ENCODE measurements around the gene SHANK1.
"Not testable (repeated sequence)": the region's sequence is repeated elsewhere in the genome, so short reads cannot be mapped to it uniquely, and the experiment has no call there.

SHANK1 gene

DNA sequence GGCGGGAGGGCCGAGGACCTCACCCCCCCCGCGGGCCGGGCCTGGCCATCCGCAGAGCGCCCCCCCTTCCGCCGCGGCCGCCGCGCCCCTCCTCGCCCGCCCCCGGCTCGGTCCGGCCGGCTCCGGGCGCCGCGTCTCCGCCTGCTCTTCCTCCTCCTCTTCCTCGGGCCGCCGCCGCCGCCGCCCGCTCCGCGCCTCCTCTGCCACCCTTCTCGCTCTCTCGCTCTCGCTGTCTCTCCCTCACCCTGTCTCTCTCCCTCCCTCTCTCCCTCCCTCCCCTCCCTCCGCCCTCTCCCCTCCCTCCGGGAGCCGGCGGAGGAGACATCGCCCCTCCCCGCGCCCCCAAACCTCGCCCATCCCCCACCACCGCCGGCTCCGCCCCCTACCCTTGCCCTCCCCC is at the start of gene SHANK1:
Gene SHANK1 (minus strand): TSS at position 237 of the 400 bp plus-strand sequence. CDS start 2,883 bp downstream, outside the sequence.
- DNase-seq: no peak

DNA sequence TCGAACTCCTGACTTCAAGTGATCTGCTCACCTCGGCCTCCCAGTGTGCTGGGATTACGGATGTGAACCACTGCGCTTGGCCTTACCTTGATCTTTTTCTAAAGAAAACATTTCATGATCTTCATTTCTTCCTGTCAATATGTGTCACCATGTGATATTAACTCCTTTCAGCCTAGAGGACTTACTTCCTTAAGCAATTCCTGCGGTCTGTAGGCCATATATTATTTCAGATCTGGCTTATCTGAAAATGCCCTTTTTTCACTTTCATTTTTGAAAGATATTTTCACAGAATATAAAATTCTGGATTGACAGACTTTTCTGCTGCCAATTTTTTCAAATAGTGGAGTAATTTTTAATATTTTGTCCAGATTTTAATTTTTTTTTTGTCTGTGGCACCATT is 48.7 kb upstream of the SHANK1 start:
- DNase-seq: no peak

DNA sequence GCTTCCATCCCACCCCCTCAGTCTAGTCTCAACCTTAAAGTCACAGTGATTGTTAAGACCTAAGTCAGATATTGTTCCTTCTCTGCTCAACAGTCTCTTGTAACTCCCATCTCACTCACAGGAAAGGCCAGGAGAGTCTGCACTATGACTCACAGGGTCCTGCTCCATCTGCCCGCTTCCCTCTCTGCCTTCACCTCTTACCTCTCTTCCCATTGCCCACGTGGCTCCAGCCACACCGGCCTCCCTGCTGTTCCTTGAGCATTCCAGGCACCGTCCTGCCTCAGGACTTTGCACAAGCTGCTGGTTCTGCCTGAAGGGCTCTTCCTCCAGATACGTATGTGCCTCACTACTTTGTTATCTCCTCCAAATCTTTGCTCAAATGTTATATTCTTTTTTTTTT is 47.7 kb upstream of the SHANK1 start:
- DNase-seq: not testable (repeated sequence)

DNA sequence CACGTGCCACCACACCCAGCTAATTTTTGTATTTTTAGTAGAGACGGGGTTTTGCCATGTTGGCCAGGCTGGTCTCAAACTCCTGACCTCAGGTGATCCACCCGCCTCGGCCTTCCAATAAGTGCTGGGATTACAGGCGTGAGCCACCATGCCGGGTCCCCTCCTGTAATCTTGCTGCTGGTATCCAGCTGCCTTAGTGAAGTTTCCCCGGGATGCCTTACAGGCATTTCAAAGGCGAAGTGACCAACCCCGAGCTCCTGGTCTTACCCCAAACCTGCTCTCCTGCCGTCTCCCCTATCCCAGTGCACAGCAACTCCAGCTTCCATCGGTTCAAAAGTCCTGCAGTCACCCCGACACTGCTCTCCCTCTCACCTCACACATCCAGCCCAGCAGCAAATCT is 47.1 kb upstream of the SHANK1 start:
- not testable (repeated sequence) for DNase-seq

DNA sequence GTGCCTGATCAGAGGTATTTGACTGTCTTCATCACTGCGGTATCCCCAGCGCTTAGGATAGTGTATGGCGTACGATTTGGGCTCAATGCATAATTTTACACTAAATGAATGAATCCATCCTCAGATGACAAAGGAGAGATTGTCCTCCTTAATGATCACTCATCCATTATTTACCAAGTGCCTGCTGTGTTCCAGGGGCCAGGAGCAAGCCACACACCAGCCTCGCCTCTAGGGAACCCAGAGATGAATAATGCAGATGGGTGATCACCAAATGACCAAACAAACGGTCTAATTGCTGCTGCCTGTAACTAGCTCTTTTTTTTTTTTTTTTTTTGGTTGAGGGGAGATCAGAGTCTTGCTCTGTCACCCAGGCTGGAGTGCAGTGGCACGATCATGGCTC is 44.8 kb upstream of the SHANK1 start:
- DNase-seq: no peak

DNA sequence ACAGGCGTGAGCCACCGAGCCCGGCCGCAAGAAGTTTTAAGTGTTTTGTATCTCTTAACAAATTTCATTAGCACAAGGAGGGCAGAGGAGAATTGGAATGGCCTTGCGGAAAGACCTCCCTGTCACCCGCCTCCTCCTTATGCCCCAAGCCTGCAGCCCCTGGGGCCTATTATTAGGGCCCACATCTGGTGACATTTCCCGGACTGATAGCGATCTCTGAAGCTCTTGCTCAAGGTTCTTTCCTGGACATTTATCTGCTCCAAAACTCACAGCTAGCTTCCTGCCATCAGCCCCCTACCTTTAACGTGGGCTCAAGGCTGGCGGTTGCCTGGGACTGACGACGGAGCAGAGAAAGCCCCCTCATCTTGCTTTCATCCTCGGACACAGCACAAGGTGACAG is 43.9 kb upstream of the SHANK1 start:
- not testable (repeated sequence) for DNase-seq

DNA sequence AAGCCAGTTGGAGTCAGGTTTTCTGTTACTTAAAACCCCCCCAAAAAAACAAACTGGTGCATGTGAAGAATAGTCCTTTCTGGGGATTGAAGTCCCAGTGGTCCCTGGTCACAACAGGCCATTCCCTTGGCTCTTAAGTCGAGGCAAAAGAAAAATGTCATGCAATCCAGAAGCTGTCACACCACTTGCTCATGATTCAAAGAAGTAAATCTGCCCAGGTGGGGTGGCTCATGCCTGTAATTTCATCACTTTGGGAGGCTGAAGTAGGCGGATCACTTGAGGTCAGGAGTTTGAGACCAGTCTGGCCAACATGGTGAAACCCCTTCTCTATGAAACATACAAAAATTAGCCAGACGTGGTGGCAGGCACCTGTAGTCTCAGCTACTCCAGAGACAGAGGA is 41.9 kb upstream of the SHANK1 start:
- DNase-seq: not testable (repeated sequence)

DNA sequence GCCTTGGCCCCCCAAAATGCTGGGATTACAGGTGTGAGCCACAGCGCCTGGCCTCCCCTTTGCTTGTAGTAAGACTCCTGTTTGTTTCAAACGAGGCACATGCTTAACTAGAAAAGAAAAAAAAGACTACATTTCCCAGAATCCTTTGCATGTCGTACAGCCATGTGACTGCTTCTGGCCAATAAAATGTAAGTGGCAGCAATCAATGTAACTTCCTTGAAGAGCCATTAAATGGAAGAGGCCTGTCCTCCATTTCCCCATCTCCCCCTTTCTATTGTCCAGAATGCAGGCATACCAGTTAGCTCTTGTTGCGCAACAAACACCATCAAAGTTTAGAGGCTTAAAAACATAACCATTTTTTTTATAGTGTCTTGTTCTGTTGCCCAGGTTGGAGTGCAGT is 40.3 kb upstream of the SHANK1 start:
- peak; percentile 5 to 15 for DNase-seq

DNA sequence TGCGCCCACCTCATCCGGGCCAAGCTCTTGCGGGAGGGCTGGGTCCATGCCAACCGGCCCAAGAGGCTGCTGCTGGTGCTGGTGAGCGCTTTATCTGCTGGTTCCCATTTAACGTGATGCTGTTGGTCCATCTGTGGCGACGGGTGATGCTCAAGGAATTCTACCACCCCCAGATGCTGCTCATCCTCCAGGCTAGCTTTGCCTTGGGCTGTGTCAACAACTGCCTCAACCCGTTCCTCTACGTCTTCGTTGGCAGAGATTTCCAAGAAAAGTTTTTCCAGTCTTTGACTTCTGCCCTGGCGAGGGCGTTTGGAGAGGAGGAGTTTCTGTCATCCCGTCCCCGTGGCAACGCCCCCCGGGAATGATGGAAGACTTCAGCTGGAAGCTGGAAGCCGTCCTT is 39.5 kb upstream of the SHANK1 start:
- DNase-seq: not testable (repeated sequence)

DNA sequence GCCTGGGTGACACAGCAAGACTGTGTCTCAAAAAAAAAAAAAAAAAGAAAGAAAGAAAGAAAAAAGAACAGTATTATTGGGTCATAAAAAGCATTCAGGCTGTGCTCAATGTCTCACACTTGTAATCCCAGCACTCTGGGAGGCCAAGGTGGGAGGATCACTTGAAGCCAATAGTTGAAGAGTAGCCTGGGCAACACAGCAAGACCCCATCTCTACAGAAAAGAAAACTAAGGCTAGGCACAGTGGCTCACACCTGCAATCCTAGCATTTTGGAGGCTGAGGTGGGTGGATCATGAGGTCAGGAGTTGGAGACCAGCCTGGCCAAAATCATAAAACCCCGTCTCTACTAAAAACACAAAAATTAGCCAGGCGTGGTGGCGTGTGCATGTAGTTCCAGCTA is 38.0 kb upstream of the SHANK1 start:
- not testable (repeated sequence) for DNase-seq

DNA sequence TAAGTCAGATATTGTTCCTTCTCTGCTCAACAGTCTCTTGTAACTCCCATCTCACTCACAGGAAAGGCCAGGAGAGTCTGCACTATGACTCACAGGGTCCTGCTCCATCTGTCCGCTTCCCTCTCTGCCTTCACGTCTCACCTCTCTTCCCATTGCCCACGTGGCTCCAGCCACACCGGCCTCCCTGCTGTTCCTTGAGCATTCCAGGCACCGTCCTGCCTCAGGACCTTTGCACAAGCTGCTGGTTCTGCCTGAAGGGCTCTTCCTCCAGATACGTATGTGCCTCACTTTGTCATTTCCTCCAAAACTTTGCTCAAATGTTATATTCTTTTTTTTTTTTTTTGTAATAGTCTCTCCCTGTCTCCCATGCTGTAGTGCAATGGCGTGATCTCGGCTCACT is 36.6 kb upstream of the SHANK1 start:
- not testable (repeated sequence) for DNase-seq

DNA sequence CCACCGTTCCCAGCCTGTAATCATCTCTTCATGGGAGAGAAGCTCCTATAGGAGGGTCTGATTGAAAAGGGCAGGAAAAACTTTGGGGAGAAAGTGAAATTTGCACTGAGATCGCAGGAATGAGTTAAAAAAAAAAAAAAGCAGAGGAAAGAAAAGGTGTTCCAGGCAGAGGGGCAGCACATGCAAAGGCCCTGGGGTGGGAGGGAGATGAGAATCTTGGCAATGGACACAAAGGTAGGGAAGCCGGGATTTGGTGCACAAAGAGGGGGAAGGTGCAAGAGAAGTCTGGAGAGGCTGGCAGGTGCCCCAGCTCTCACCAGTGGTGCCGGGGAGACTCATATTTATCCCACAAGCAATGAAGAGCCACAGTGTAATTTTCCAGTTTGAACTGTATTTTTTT is 34.3 kb upstream of the SHANK1 start:
- DNase-seq: no peak

DNA sequence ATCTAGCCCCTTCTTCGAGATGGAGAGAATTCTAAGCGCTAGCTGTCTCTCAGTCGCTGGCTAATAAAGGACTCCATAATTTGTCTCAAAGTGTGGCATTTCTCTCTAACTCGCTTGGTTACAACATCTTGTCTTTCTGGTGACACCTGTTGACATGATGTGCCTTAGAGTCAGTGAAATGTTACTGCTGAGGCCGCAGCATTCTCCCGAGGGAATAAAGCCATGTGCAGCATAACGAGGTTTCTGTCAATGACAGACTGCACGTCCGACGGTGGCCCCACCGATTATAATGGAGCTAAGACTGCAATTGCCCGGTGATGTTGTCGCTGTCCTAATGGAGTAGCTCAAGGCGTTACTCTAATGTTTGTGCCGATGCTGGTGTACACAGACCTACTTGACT is 30.4 kb upstream of the SHANK1 start:
- no peak for DNase-seq

DNA sequence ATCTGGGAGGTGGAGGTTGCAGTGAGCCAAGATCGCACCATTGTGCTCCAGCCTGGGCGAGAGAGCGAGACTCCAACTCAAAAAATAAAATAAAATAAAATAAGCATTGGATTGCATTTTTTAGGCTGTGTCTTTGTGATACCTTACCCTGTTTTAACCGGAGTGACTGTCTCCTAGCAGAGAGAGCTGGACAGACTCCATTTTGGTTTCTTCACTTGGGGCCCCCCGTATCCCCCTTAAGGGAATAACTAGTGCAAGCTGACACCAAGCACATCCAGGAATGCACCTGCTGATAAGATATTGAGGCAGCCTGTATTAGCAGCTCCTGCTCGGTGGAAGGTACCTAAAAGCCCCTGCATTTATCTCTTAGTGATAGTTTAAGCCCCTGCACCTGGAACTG is 29.9 kb upstream of the SHANK1 start:
- no peak for DNase-seq

DNA sequence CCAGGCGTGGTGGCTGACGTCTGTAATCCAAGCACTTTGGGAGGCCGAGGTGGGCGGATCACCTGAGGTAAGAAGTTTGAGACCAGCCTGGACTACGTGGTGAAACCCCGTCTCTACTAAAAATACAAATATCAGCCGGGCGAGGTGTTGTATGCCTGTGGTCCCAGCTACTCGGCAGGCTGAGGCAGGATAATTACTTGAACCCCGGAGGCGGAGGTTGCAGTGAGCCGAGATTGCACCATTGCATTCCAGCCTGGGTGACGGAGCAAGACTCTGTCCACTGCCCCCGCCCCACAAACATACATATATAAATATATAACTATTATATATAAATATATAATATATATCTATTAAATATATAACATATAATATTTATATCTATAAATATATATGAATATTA is 27.5 kb upstream of the SHANK1 start:
- not testable (repeated sequence) for DNase-seq

DNA sequence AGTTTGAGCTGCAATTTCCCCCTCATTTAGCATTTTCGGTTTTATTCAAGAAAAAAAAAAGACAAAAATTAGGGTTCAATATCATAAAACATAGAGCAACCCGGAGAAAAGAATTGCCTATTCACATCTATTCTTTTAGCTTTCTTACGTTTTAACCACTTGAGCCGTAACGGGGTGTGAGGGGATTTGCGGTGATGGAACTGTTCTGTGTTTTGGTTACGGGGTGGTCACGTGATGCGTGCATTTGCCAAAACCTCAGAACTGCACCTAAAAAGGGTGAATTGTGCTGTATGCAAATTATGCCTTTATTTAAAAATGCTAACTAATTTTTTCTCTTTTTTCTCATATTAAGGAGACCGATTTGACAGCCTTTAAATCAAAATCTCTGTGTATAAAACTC is 25.6 kb upstream of the SHANK1 start:
- no peak for DNase-seq

DNA sequence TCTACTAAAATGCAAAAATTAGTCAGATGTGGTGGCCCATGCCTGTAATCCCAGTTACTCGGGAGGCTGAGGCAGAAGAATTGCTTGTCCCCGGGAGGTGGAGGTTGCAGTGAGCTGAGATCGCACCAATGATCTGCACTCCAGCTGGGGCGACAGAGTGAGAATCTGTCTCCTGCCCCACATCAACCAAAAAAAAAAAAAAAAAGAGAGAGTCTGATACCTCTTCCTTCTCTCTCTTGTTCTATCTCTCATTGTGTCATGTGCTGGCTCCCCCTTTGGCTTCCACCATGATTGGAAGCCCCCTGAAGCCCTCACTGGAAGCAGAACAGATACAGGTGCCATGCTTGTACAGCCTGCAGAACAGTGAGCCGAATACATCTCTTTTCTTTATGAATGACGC is 23.9 kb upstream of the SHANK1 start:
- DNase-seq: no peak

DNA sequence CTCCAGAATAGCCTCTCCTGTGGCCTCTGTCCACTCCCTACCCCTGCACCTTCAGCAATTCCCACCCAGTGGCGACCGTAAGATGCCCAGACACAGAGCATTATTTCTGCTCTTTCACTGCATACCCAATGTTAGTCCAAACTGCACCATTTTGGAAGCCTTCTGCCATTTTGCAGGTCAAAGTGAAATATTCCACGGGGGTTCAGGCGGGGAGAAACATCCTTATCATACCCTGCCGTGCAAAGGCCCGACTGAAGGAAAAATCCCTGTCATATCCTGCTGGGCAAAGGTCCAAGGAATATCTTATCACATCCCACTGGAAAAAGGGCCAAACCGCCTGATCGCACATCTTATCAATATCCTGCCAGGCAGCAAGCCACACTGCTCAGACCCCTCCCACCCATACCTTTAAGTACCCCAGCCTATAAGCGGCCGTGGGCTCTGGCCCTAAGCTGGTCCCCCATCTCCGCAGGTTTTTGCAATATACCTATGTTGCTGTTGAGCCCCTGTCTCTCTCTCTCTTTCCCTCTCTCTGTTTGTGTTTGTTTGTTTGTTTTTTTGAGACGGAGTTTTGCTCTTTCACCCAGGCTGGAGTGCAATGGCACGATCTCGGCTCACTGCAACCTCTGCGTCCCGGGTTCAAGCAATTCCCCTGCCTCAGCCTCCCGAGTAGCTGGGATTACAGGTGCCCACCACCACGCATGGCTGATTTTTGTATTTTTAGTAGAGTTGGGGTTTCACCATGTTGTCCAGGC is 21.8 kb upstream of the SHANK1 start:
- no peak for DNase-seq

DNA sequence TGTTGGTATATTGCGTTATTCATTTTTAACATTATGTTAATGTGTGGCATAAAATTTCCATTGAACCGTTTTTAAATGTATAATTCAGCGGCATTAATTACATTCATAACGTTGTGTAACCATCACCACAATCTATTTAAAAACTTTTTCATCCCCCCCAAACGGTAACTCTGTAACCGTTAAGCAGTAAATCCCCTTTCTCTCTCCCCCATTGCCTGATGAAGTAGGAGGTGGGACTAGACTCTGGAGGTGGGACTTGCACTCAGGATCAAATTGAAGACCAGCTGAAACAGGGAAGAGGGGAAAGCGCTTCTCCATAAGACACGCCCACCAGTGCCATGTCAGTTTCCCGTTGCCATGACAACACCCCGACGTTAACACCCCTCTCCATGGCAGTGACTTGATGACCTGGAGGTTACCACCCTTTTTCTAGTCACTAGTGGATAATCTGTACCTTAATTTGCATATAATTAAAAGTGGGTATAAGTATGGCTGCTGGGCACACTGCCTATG is 20.4 kb upstream of the SHANK1 start:
- DNase-seq: no peak

DNA sequence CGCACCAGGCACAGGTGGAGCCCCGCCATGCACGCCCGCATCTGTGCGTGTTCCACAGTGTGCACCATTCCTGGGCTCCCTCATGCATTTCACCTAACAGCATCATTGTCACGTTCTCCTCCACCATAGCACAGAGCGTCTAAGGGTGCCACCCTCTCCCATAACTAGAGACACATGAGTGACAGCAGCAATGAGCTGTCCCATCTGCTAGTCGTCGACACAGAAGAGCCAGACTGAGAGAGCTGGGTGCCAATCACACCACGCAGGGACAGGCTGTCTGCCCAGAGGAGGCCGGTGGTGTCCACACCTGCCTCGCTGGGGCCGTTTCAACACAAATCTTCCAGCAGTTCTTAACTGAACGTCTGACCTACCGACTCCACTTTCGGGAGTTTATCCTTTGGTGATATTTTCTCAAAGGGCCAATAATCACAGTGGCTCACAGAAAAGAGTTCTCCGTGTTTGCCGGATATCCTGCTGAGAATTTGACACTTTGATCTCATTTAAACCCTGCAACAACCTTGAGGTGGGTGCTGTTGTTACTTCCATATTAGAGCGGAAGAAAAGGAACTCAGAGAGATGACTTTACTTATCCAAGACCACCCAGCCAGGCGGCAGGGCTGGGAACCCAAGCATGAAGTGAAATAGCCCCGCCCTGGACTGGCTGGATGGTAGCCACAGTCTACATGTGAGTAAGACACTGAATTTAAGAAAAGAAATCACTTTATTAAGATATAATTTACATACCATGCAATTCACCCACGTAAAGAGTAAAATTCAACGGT is 19.7 kb upstream of the SHANK1 start:
- DNase-seq: no peak

DNA sequence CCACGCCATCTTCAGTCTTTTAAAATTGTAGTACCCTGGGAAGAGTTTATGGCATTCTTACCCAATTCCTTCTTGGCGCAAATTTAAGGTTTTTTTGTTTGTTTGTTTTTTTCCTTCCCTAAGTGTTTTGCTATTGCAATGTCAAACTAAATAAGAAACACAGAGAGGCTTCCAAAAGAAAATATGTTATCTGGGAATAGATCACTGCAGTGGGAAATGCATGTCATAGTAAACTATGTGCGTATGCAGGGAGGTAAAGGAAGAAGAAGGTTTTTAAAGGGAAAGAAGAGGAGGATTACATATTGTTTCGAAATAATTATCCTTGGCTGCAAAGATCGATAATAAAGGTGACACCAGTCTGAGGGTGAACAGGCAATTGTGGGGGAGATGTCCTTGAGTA is 16.7 kb upstream of the SHANK1 start:
- DNase-seq: no peak

DNA sequence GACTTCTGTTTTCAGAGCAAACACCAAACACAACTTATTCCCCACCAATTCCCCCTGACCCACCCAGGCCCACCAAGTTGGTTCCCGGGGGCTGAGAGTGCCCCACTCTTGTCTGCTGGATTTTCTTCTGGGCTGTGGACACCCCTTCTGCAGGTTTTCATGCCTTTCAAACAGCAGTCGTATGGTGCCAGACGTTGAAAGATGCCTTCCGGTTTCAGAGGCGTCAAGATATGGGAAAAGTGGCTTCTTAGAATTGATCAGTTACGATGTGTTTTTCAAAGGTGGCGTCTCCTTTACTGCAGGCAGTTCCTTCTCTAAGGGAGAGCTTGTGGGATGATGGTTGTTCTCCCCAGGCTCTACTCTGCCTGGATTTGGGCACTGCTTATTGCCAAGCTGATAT is 16.3 kb upstream of the SHANK1 start:
- DNase-seq: no peak

DNA sequence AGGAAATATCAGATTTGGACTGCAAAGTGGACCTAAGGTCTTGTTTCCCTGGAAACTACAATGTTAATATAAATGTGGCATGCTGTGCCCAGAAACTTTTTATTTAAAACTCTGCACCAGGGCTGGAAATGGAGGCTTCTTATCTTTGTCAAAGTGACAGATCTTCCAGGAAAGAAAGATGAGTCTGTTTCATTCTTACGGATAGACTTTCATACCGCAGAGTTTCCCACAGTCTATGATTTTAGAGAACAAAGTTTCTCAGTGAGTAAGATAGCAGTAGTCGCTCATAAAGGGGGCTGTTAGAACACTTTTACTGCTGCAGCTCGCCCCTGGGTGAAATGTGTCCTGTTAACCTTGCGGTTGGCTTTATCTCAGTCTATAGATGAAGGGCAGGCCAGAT is 10.3 kb upstream of the SHANK1 start:
- no peak for DNase-seq

DNA sequence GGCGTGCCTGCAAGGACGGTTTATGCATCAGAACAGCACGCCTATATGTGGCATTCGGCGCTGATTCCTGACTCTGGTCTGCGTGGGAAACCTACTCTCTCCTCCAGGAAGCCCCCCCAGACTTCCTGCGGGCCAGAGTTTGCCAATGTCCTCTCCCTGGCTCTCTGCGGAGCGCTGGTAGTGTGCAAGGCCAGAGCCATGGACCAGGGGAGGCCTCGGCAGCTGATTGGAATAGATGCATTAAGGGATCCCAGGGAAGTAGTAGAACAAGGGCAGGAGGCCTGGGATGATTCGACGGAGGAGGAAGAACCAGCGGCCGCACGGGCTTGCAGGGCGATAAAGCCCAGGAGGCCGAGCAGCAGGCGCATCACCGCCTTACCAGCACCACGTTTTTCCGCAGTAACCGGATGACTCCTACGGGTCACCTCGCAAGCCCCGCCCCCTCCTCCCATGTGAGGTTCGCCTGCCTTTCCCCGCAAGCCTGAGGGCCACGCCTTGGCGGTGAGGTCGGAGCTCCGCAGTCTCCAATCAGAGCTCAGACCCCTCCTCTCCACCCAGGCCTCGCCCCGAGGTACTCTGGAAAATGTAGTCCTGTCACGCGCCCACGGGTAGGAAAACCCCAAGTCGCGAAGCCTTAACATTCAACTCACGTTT is 8.6 kb upstream of the SHANK1 start:
- peak; percentile 67 to 76 for DNase-seq

Data from inflammatory macrophage treated with lipopolysaccharide for 1 hour (primary cell).